GM12865 (cell line): ENCODE results near the gene RBX1.

Source experiments
- DNase-seq: peaks from one replicate; pipeline ENCODE4 v3.0.0; 2010; ENCODE audit warnings: low read depth
- H3K4me3 ChIP-seq: 2 replicates; pipeline ENCODE4 v1.5.1; 2011; ENCODE audit warnings: mild to moderate bottlenecking, low read depth, low read length, control low read depth
- TF ChIP-seq, protein P1 (sequence below): IDR thresholded peaks from 2 replicates; pipeline ENCODE4 v1.5.1; 2011; ENCODE audit warnings: low read length, control low read depth, low read depth, inconsistent platforms; ENCODE audit not compliant: insufficient read depth; ENCODE audit errors: missing control alignments

The RBX1 gene

DNA sequence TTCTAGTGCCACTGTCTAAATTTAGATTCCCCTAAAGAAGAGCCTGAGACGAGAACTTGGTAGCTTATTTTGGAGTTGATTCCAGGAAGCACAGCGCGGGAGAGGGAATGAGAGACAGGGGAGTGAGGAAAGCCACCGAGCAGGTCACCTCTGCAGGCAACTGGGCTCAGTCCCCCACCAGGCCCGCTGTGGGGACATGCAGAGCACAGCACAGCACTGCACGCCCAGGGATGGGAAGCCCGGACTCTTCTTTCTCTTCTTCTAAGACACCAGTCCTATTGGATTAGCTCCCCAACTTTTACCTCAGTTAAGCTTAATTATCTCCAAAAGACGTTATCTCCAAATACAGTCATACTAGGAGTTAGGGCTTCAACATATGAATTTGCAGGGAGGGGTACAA is 28.7 kb downstream of the RBX1 start:
- no peak for DNase-seq
- TF ChIP-seq, protein P1, sequence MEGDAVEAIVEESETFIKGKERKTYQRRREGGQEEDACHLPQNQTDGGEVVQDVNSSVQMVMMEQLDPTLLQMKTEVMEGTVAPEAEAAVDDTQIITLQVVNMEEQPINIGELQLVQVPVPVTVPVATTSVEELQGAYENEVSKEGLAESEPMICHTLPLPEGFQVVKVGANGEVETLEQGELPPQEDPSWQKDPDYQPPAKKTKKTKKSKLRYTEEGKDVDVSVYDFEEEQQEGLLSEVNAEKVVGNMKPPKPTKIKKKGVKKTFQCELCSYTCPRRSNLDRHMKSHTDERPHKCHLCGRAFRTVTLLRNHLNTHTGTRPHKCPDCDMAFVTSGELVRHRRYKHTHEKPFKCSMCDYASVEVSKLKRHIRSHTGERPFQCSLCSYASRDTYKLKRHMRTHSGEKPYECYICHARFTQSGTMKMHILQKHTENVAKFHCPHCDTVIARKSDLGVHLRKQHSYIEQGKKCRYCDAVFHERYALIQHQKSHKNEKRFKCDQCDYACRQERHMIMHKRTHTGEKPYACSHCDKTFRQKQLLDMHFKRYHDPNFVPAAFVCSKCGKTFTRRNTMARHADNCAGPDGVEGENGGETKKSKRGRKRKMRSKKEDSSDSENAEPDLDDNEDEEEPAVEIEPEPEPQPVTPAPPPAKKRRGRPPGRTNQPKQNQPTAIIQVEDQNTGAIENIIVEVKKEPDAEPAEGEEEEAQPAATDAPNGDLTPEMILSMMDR: no peak

DNA sequence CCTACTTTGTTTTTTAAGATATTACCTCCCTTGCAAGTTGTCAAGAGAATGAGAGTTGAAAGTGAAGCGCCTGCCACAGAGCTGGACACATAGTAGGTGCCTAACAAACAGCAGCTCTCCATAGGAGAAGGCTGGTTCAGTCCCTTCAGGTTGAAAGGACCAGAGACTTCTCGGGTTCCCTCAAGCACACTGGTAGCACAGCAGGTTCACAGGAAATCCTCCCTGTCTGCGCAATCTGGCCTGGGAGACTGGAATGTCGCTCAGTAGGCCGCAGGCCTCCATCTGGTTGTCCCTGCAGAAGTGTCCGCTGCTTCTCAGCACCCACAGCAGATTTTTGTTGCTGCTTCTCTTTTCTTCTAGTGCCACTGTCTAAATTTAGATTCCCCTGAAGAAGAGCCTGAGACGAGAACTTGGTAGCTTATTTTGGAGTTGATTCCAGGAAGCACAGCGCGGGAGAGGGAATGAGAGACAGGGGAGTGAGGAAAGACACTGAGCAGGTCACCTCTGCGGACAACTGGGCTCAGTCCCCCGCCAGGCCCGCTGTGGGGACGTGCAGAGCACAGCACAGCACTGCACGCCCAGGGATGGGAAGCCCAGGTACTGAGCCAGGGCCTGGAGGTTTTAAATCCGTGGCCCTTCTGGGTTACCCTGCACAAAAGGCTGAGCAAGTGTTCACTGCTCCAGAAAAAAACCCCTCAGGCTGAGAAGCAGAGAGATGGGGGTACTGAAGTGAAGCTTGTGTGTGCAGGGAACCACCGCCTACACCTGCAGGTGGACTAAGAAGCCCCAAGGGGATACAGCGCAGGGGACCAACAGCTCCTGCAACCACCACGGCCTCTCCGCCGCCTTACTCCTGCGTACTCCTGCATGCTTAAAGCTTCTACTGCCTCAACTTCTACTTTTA is 31.6 kb downstream of the RBX1 start:
- TF ChIP-seq, protein P1: no peak
- no peak overlapping the region for H3K4me3 ChIP-seq
- DNase-seq: peak; percentile 45

More for the DNA sequence above, 28.7 kb downstream of the RBX1 start:
- H3K4me3 ChIP-seq: no peak overlapping the region

DNA sequence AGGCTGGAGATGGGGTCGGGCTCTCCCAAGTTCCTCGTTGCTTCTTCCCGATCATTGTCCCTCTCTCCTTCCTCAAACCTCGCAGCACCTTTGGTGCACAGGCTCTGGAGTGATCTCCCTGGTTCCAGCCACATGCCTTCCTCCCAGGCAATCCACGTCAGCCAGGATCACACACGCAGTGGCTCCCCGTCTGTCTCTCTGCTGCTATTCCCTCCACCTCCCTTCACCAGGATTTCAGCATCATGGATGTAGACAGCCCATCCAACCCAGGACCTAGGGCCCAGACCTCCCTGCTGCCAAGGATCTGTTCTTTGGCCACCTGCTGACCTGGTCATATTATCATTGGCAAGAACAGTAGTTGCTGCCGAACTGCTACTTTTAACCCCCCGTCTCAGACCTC is 40.1 kb downstream of the RBX1 start:
- DNase-seq: no peak
- H3K4me3 ChIP-seq: no peak overlapping the region
- TF ChIP-seq, protein P1: no peak

DNA sequence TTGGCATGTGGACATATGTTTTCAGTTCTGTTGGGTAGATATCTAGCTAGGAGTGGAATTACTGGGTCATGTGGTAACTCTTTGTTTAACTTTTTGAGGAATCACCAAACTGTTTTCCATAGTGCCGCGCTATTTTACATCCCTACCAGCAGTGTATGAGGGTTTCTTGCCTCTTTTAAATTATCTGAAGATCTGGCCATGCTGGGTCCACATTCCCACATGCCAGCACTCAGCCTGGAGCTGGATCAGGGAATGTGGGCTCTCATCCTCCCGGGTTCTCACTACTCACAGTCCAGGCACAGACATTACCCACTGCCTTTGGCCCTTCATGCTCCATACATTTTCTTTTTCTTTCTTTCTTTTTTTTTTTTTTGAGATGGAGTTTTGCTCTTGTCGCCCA is 44.6 kb downstream of the RBX1 start:
- TF ChIP-seq, protein P1: no peak
- H3K4me3 ChIP-seq: no peak overlapping the region
- DNase-seq: no peak

DNA sequence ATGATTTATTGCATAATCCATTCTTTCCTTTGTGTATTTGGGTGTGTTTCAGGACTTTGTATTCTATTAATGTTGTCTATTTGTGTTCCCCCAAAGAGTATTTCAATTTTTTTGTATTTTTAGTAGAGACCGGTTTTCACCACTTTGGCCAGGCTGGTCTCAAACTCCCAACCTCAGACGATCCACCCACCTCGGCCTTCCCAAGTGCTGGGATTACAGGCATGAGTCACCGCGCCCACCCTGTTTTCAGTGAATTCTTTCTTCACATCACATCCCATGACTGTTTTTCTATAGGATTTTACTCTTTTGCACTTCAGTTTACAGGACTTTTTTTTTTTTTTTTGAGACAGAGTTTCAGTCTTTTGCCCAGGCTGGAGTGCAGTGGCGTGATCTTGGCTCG is 46.3 kb downstream of the RBX1 start:
- no peak for DNase-seq
- no peak overlapping the region for H3K4me3 ChIP-seq
- TF ChIP-seq, protein P1: no peak

DNA sequence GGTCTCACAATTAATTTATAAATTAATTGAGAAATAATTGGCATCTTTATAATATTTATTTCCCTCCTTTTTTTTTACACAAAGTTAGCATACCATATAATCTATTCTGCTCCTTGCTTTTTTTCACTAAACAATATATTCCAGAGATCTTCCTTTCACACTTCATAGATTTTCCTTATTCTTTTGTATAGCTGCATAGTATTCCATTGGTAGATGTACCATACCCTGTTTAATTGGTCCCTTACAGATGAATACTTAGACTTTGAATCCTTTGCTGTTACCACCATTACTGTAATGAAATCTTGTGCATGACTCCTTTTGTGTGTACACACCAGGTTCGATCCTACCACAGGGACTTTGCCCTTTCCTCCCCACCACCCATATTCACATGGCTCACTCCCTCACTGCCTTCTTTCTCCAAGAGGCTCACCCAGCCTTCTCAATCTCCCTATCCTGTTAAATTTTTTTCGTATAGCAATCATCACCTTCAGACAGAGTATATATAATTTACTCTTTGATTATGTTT is 48.9 kb downstream of the RBX1 start:
- no peak for DNase-seq
- TF ChIP-seq, protein P1: no peak
- H3K4me3 ChIP-seq: no peak overlapping the region
